Left lung (tissue), 10 donors: ENCODE measurements around the gene RASGRP2. TPM values are rescaled to one million over a fixed set of nuclear protein-coding genes. Genes with fewer than 3 reads are reported as not detected.
A peak's percentile ranks its signal among the peaks of the same experiment; 100 is the strongest.

Experiments
- ATAC-seq: fragments of 200-7000 bp; cut with Tn5 transposase; one replicate; pipeline ENCODE4 v1.9.1; 2020; ENCODE audit warnings: moderate library complexity
- DNase-seq, 4 donors: peaks; one replicate each; pipeline ENCODE4 v3.0.0-alpha.2; 2013 to 2020
- H3K27ac ChIP-seq, 2 donors: fragments of 200-600 bp; sonication (generic) in 1 of 2; one replicate each; pipeline versions ENCODE4 v1.5.0 to v1.8.0; 2020 to 2021
- H3K27me3 ChIP-seq, 2 donors: fragments of 200-600 bp; sonication (generic) in 1 of 2; one replicate each; pipeline versions ENCODE4 v1.5.0 to v1.8.0; 2020 to 2021
- H3K36me3 ChIP-seq, 2 donors: fragments of 200-600 bp; sonication (generic) in 1 of 2; one replicate each; pipeline versions ENCODE4 v1.5.0 to v1.8.0; 2020 to 2021
- H3K4me1 ChIP-seq, 2 donors: fragments of 200-600 bp; one replicate each; pipeline ENCODE4 v1.8.0; 2021
- H3K4me3 ChIP-seq, 2 donors: fragments of 200-600 bp; sonication (generic) in 1 of 2; one replicate each; pipeline versions ENCODE4 v1.5.0 to v1.8.0; 2020 to 2021; ENCODE audit warnings: mild to moderate bottlenecking in 1 of 2
- H3K9me3 ChIP-seq, 2 donors: fragments of 200-600 bp; sonication (generic) in 1 of 2; one replicate each; pipeline versions ENCODE4 v1.5.0 to v1.8.0; 2020 to 2021
- CTCF ChIP-seq, 2 donors: fragments of 200-600 bp; sonication (generic) in 1 of 2; IDR thresholded peaks; one replicate each; pipeline versions ENCODE4 v1.5.0 to v1.8.0; 2021; ENCODE audit warnings: antibody characterized with exemption in 2 of 2
- intact Hi-C, 2 donors: fragments of 100-400 bp; cut with DNase I; formaldehyde crosslinking; loops; one replicate each; pipeline versions ENCODE4 v1.11.2 to v1.14.2; 2022
- polyA plus RNA-seq, 6 donors: library from polyadenylated mRNA; unstranded; fragments of 120-200 nt; gene quantifications; one replicate each; pipeline ENCODE4 v1.2.1, GENCODE V29; 2013; ENCODE audit not compliant: insufficient read length in 6 of 6
- total RNA-seq, 2 donors: library from RNA; stranded (reverse); fragmentation: NEBNext Ultra II Directional; extraction: Animal tissue kit (Norgen Biotek cat#: 25700); gene quantifications; one replicate each; pipeline ENCODE4 v1.2.1, GENCODE V29; 2021
- donor health status: DM: no; HTN: yes; CAD: no.
- donor health status: DM: no; HTN: no; CAD: no.

Gene RASGRP2
- total and polyA plus RNA-seq, 8 donors: 9.0 to 35.3 (median 9.9) TPM

DNA sequence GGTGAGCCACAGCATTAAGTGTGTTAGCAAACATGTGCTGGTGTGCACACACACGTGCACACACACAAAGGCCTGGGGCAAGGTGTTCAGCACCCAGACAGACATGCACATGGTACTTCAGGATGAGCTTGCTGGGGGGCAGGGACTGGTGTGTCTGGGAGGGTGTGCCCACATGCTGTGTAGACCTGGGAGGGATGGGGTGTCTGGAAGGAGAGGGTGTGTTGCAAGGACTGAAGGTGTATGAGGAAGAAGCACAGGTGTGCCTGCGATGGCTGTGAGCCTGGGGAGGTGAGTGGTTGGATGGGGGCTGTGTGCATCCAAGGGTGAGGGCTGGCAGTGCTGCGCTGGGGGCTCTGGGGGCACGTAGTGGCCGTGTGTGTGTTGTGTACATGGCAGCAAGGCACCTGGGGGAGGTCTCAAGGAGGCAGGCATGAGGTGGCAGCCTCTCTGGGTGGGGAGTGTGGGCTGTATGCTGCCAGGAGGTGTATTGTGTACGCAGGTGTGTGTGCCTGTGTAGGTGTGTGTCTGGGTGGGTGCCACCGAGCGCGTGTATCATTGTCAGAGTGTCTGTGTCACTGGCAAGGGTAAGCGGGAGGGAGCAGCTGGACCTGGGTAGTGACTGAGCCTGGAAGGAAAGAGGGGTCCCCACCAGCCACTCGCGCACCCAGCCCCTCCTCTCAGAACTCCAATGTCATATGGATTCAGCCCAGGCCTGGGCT is 23.1 kb downstream of the RASGRP2 start:
- peaks cover 0 to 8% of the 10 kb centered on the region in 2 donors for H3K4me1 ChIP-seq
- no peak for DNase-seq
- no peak overlapping the region for H3K27ac ChIP-seq
- H3K27me3 ChIP-seq: peaks cover 24 to 79% of the 10 kb centered on the region in 2 donors
- H3K36me3 ChIP-seq: no peaks in the 10 kb centered on the region
- H3K9me3 ChIP-seq: no peaks in the 10 kb centered on the region
- H3K4me3 ChIP-seq: no peak overlapping the region
- intact Hi-C loops: no loop called here
- no peak for TF ChIP-seq CTCF (IDR thresholded peaks at IDR 0.05)
- no peak for ATAC-seq

DNA sequence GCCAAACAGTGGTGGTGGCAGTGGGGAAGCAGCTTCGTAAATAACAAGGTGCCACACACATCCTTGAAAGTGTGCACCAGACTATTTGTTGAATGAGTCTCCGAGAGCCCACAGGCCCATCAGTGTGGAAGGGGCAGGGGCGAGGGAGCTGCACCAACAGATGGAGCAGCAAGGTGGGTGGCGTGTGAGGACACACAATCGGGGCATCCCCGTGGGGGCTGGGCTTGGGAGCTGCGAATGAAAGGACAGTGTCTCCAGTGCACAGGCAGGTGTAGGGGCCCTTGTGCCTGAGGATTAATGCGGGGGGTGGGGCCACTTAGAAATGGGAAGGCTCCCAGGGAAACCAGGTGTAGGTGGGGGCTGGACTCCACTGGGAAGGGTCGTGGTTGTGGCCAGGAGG is 23.8 kb downstream of the RASGRP2 start:
- Histone ChIP-seq H3K9me3 (no peaks in the 10 kb centered on the region), H3K36me3 (no peaks in the 10 kb centered on the region), H3K4me1 (peaks cover 0 to 8% of the 10 kb centered on the region in 2 donors), H3K4me3 (no peak overlapping the region), H3K27me3 (peaks cover 30 to 85% of the 10 kb centered on the region in 2 donors), H3K27ac (no peak overlapping the region)
- no peak for TF ChIP-seq CTCF (IDR thresholded peaks at IDR 0.05)
- intact Hi-C loops: no loop called here
- DNase-seq (peak in 1 of 4 donors; percentile 65), ATAC-seq (no peak)

GRCh38 chr11:64719406-64719805 is 24.5 kb downstream of the RASGRP2 start:
- ATAC-seq: no peak
- intact Hi-C loops: no loop called here

GRCh38 chr11:64718780-64719124 is 25.2 kb downstream of the RASGRP2 start:
- Histone ChIP-seq H3K4me3 (no peak overlapping the region), H3K4me1 (peaks cover 0 to 8% of the 10 kb centered on the region in 2 donors), H3K9me3 (no peaks in the 10 kb centered on the region), H3K27me3 (peaks cover 45 to 99% of the 10 kb centered on the region in 2 donors), H3K36me3 (no peaks in the 10 kb centered on the region), H3K27ac (no peak overlapping the region)
- ATAC-seq (no peak), DNase-seq (no peak)
- TF ChIP-seq CTCF (IDR thresholded peaks at IDR 0.05): no peak
- intact Hi-C loops: no loop called here

More at GRCh38 chr11:64719406-64719805, 24.5 kb downstream of the RASGRP2 start:
- Histone ChIP-seq H3K27ac (no peak overlapping the region), H3K4me1 (peaks cover 0 to 8% of the 10 kb centered on the region in 2 donors), H3K36me3 (no peaks in the 10 kb centered on the region), H3K4me3 (no peak overlapping the region), H3K27me3 (peaks cover 38 to 93% of the 10 kb centered on the region in 2 donors), H3K9me3 (no peaks in the 10 kb centered on the region)
- peak in 1 of 4 donors; percentile 70 for DNase-seq
- no peak for TF ChIP-seq CTCF (IDR thresholded peaks at IDR 0.05)

DNA sequence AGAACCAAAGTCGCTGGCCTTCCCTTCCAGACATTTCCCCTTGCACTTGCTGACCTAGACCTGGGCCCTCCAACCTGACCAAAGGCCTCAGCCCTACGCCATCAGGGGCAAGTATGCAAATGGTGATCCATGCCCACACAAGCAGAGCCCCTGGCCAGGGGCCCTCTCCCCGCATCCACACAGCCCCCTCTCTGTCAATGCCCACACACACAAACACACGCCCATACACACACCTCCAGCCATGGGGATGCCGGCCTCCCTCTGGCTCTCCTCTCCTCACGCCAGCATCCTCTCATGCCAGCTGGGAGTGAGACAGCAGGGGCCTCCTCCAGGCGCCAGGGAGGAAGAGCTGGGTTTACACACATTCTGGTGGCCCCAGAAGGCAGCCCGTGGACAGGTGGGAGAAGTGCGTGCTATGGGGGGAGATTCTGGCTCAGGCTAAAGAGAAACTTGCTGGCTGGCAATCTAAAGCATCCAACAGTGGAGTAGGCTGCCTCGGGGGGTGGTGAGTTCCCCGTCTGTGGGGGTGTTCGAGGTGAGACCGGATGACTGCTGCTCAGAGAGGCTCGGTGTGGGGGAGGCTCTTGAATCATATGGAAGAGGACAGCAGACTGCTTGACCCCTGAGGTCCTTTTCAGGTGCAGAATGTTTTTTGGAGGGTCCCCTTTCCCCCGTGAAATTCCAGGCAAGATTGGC is 25.7 kb downstream of the RASGRP2 start:
- H3K9me3 ChIP-seq: no peaks in the 10 kb centered on the region
- intact Hi-C loops: no loop called here
- no peak overlapping the region for H3K4me3 ChIP-seq
- DNase-seq (peak in 1 of 4 donors; percentile 38), ATAC-seq (no peak)
- peaks cover 50 to 100% of the 10 kb centered on the region in 2 donors for H3K27me3 ChIP-seq
- no peak for TF ChIP-seq CTCF (IDR thresholded peaks at IDR 0.05)
- H3K4me1 ChIP-seq: peaks cover 0 to 8% of the 10 kb centered on the region in 2 donors
- H3K36me3 ChIP-seq: no peaks in the 10 kb centered on the region
- H3K27ac ChIP-seq: no peak overlapping the region
